Adipocyte (in vitro differentiated cells): ENCODE measurements around the gene BBS1.

Experiments
- DNase-seq: peaks from one replicate; pipeline ENCODE4 v3.0.0-alpha.2; 2015; ENCODE audit warnings: low read depth
- H3K27me3 ChIP-seq: replicated peaks from 2 replicates; pipeline ENCODE4 v1.7.0; 2013; ENCODE audit warnings: mild to moderate bottlenecking, low read length, moderate library complexity; ENCODE audit not compliant: control insufficient read depth, insufficient read depth
- H3K36me3 ChIP-seq: 2 replicates; pipeline ENCODE4 v1.7.0; 2013; ENCODE audit warnings: low read length, mild to moderate bottlenecking, moderate library complexity; ENCODE audit not compliant: control insufficient read depth, insufficient read depth, severe bottlenecking
- H3K4me1 ChIP-seq: 2 replicates; pipeline ENCODE4 v1.7.0; 2013; ENCODE audit warnings: mild to moderate bottlenecking, low read length, moderate library complexity; ENCODE audit not compliant: control insufficient read depth, insufficient read depth
- H3K4me3 ChIP-seq: 2 replicates; pipeline ENCODE4 v1.7.0; 2013; ENCODE audit warnings: mild to moderate bottlenecking, low read length, moderate library complexity
- H3K9ac ChIP-seq: 2 replicates; pipeline ENCODE4 v1.7.0; 2013; ENCODE audit warnings: mild to moderate bottlenecking, low read length, moderate library complexity
- H3K9me3 ChIP-seq: 2 replicates; pipeline ENCODE4 v1.7.0; 2013; ENCODE audit warnings: mild to moderate bottlenecking, low read length, moderate library complexity; ENCODE audit not compliant: control insufficient read depth

The BBS1 gene

DNA sequence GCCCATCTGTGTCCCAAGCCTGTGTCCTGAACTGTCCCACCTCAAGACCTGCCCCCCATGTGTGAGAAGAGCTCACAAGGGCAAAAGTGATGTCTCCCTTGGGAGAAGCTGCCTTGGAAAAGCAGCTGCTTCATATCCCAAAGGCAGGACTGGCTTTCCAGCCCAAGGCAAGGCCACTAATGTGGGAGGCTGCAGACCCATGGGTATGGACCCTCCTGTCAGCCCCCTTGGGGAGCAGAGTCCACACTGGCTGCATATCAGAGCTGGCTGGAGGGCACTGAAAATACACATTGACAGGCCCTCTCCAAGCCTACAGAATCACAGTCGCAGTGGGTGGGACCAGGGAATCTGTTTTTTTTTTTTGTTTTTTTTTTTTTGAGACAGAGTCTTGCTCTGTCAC lies 41.0 kb upstream of the BBS1 start:
- no peak overlapping the region for H3K4me3 ChIP-seq
- no peak overlapping the region for H3K9ac ChIP-seq
- peaks cover 9% of the 10 kb centered on the region for H3K4me1 ChIP-seq
- no peaks in the 10 kb centered on the region for H3K9me3 ChIP-seq
- DNase-seq = no peak
- peaks cover 13% of the 10 kb centered on the region for H3K36me3 ChIP-seq
- no peaks in the 10 kb centered on the region for H3K27me3 ChIP-seq

DNA sequence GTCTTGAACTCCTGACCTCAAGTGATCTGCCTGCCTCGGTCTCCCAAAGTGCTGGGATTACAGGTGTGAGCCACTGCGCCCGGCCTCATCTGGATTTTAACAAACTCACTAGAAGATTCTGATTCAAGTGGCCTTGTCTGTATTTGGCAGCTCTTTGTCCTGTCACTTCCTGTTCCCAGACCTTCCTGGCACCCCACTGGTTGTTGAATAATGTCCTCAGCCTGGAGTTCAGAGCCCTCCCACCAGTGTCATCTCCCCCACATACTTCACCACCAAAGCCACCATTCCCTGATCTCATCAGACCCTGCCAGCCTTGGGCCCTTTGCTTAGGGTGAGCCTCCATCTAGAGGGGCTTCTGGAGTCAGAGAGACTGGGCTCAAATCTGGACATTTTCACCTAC lies 40.4 kb upstream of the BBS1 start:
- DNase-seq = no peak
- H3K9me3 ChIP-seq = no peaks in the 10 kb centered on the region
- H3K27me3 ChIP-seq = no peaks in the 10 kb centered on the region
- H3K36me3 ChIP-seq = peaks cover 13% of the 10 kb centered on the region
- H3K9ac ChIP-seq = no peak overlapping the region
- no peak overlapping the region for H3K4me3 ChIP-seq
- H3K4me1 ChIP-seq = peaks cover 9% of the 10 kb centered on the region

DNA sequence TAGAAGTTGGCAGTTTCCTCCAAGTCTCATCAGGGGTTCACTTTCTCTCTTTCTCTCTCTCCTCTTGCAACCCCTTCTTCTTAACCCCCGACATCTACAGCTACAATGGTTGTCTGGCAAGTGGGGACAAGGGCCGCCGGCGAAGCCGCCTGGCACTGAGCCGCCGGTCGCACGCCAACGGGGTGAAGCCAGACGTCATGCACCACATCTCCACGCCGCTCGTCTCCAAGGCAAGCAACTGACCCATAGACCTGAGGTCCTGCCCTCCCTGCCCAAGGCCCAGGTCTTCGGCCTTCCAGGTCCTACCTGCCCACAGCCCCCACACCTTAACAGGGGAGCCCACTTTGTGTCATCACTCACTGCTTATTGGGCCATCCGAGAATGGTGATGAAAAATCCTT lies 39.3 kb upstream of the BBS1 start:
- Histone ChIP-seq H3K4me1 (peaks cover 9% of the 10 kb centered on the region), H3K27me3 (no peaks in the 10 kb centered on the region)

DNA sequence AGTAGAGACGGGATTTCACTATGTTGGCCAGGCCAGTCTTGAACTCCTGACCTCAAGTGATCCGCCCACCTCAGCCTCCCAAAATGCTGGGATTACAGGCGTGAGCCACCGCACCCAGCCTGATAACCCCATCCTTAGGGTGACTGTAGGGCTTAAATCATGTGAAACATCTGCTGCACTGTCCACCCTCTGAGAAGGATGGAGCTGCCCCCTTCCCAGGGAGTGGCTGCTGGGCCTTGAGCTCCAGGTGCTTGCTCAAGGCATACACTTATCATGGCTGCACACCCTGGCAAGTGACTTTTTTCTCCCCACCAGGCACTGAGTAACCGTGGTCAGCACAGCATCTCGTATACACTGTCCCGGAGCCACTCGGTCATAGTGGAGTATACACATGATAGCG lies 38.4 kb upstream of the BBS1 start:
- Histone ChIP-seq H3K4me3 (no peak overlapping the region), H3K9ac (no peak overlapping the region), H3K27me3 (no peaks in the 10 kb centered on the region), H3K36me3 (peaks cover 13% of the 10 kb centered on the region), H3K9me3 (no peaks in the 10 kb centered on the region), H3K4me1 (peaks cover 9% of the 10 kb centered on the region)
- DNase-seq = no peak

More for the DNA sequence above, 39.3 kb upstream of the BBS1 start:
- peaks cover 13% of the 10 kb centered on the region for H3K36me3 ChIP-seq
- H3K9me3 ChIP-seq = no peaks in the 10 kb centered on the region
- DNase-seq = no peak
- H3K4me3 ChIP-seq = no peak overlapping the region
- H3K9ac ChIP-seq = no peak overlapping the region

DNA sequence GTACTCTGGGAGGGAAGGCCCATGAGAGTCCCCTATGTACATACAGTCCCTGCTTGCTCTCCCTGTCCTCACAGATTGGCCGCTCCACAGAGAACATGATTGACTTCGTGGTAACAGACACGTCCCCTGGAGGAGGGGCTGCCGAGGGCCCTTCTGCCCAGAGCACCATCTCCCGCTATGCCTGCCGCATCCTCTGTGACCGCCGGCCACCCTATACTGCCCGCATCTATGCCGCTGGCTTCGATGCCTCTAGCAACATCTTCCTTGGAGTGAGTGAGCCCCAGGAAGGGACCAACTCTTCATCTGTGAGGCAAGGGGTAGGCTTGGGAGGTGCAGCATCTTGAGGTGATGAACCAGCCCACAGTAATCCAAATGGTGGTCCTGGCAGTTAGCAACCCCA lies 37.3 kb upstream of the BBS1 start:
- H3K36me3 ChIP-seq = peaks cover 13% of the 10 kb centered on the region
- no peak overlapping the region for H3K9ac ChIP-seq
- H3K9me3 ChIP-seq = no peaks in the 10 kb centered on the region
- peaks cover under 1% of the 10 kb centered on the region for H3K4me1 ChIP-seq
- no peak overlapping the region for H3K4me3 ChIP-seq
- H3K27me3 ChIP-seq = no peaks in the 10 kb centered on the region
- no peak for DNase-seq

GRCh38 chr11:66473608-66474515 lies 36.6 kb upstream of the BBS1 start:
- H3K4me3 ChIP-seq = no peak overlapping the region
- H3K36me3 ChIP-seq = peaks cover 13% of the 10 kb centered on the region
- no peak for DNase-seq
- H3K4me1 ChIP-seq = peaks cover 4% of the 10 kb centered on the region
- H3K27me3 ChIP-seq = no peaks in the 10 kb centered on the region
- H3K9ac ChIP-seq = no peak overlapping the region
- no peaks in the 10 kb centered on the region for H3K9me3 ChIP-seq

DNA sequence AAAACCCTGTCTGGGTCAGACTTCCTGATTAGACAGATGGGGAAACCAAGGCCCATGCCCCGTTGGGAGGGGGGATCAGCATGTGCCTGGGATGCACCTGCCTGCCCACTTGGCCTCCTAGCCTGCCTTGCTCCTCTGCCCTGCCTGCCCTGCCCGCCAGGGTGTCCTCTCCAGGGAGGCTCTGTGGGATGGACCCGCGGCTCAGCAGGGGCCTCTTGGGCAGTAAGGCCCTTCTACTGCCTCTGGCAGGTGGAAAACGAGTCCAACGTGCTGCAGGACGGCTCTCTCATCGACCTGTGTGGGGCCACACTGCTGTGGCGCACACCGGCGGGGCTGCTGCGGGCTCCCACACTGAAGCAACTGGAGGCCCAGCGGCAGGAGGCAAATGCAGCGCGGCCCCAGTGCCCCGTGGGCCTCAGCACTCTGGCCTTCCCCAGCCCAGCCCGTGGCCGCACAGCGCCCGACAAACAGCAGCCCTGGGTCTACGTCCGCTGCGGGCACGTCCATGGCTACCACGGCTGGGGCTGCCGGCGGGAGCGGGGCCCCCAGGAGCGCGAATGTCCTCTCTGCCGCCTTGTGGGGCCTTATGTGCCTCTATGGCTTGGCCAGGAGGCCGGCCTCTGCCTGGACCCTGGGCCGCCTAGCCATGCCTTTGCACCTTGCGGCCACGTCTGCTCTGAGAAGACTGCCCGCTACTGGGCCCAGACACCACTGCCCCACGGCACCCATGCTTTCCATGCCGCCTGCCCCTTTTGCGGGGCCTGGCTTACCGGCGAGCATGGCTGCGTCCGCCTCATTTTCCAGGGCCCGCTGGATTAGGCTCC lies 34.9 kb upstream of the BBS1 start:
- H3K36me3 ChIP-seq = peaks cover 13% of the 10 kb centered on the region
- no peak for DNase-seq
- no peak overlapping the region for H3K4me3 ChIP-seq
- H3K9me3 ChIP-seq = no peaks in the 10 kb centered on the region
- H3K27me3 ChIP-seq = no peaks in the 10 kb centered on the region
- H3K4me1 ChIP-seq = peaks cover 12% of the 10 kb centered on the region
- H3K9ac ChIP-seq = no peak overlapping the region

GRCh38 chr11:66476173-66476840 lies 34.1 kb upstream of the BBS1 start:
- H3K4me3 ChIP-seq = no peak overlapping the region
- H3K27me3 ChIP-seq = no peaks in the 10 kb centered on the region
- no peak for DNase-seq
- H3K9ac ChIP-seq = no peak overlapping the region
- H3K4me1 ChIP-seq = peaks cover 19% of the 10 kb centered on the region
- peaks cover 13% of the 10 kb centered on the region for H3K36me3 ChIP-seq
- H3K9me3 ChIP-seq = no peaks in the 10 kb centered on the region

DNA sequence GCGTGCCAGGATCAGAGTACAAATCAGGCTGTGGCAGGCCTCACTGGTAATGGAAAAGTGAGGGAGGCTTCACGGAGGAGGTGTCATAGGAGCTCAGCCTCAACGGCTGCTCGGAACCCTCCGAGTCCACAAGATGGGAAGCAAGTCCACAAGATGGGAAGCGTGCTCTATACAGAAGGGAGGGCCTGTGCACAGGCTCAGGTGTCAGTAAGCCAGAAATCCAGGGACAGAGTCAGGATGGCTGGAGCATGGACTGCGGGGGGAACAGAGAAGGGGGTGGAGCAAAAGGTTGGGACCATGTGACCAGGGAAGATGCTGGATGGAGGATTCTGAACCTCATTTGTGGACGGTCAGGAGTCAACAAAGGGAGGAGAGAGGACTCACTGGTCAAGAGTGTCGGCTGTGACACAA lies 33.6 kb upstream of the BBS1 start:
- DNase-seq = no peak
- Histone ChIP-seq H3K27me3 (no peaks in the 10 kb centered on the region), H3K4me1 (peaks cover 19% of the 10 kb centered on the region), H3K9ac (no peak overlapping the region), H3K9me3 (no peaks in the 10 kb centered on the region), H3K4me3 (no peak overlapping the region), H3K36me3 (peaks cover 13% of the 10 kb centered on the region)

DNA sequence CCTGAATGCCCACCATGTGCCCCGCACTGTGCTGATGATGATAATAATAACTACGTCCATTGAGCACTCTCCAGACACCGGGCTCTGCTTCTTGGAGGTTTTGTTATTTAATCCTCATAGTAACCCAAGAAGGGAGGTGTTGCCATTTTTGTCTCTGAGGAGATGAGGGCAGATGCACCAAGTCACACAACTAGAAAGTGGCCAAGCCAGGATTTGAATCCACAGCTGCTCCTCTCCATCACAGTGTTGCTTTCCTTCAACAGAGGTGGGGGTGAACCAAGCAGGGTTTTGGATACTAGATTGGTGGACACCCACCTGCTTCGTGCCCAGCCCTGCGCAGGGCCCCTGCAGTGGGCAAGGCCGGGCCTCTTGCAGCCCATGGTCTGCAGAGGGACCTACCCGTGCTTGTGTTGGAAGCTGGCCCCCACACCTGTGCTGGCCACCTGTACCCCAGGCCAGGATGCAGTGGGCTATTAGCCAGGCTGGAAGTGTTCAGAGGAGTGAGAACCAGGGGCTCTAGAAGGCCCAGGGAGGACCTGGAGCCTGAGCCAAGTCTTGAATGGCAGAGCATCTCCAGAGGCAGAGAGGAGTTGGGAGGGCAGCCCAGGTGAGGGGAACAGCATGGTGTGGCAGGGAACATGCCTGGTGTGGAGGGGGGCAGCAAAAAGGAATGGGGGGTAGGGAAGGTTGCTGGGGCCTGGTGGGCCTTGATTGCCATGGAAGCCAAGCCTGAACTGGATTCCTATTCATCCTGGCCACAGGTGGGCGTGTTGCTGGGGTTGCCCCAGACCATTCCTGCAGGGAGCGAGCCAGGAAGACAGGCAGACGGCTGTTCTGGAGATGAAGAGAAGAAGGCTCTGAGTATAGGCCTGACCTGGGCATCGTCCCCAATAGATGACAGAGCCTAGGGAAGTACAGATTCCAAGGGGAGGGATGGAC lies 32.9 kb upstream of the BBS1 start:
- H3K27me3 ChIP-seq = no peaks in the 10 kb centered on the region
- no peak for DNase-seq
- H3K4me1 ChIP-seq = peaks cover 19% of the 10 kb centered on the region
- peaks cover 9% of the 10 kb centered on the region for H3K36me3 ChIP-seq
- no peak overlapping the region for H3K4me3 ChIP-seq
- H3K9me3 ChIP-seq = no peaks in the 10 kb centered on the region
- H3K9ac ChIP-seq = no peak overlapping the region
